Activated naive CD8-positive, alpha-beta T cell (primary cell): ENCODE results near the gene YY1.
A peak's percentile ranks its signal among the peaks of the same experiment; 100 is the strongest.
"Not testable (repeated sequence)": the region's sequence is repeated elsewhere in the genome, so short reads cannot be mapped to it uniquely, and the experiment has no call there.

Source experiments
- H3K27ac Mint-ChIP-seq: one replicate; pipeline ENCODE4 v1.8.0; 2021; ENCODE audit warnings: mixed read lengths
- H3K27me3 Mint-ChIP-seq: one replicate; pipeline ENCODE4 v1.8.0; 2021; ENCODE audit warnings: mixed read lengths
- H3K36me3 Mint-ChIP-seq: one replicate; pipeline ENCODE4 v1.8.0; 2021; ENCODE audit warnings: mixed read lengths
- H3K4me1 Mint-ChIP-seq: one replicate; pipeline ENCODE4 v1.8.0; 2021; ENCODE audit warnings: low read depth, mixed read lengths
- H3K4me3 Mint-ChIP-seq: one replicate; pipeline ENCODE4 v1.8.0; 2021; ENCODE audit warnings: mild to moderate bottlenecking, mixed read lengths
- H3K9me3 Mint-ChIP-seq: one replicate; pipeline ENCODE4 v1.8.0; 2021; ENCODE audit warnings: low read depth, mixed read lengths

YY1 gene

DNA sequence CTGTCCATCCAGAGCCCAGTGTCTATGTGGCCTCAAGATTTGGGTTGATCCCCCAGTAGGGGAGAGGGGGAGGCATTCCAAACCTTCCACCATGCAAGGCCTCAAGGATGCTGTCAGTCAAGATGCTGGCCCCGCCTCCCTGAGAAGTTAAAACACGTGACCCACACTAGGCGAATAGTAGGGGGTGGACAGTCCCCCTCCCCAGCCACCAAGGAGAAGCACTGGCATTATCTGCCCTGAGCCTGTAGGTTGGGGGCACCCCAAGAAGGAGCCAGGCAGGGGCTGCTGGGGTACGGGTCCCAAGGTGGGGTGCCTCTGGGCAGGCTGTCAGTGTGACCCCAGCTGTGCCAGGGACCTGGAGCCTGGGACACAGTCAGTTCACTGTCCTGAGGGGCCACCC lies 65.0 kb downstream of the YY1 start:
- no peaks in the 10 kb centered on the region for H3K9me3 Mint-ChIP-seq
- H3K27me3 Mint-ChIP-seq, result no peaks in the 10 kb centered on the region
- H3K36me3 Mint-ChIP-seq, result no peaks in the 10 kb centered on the region
- no peak overlapping the region for H3K27ac Mint-ChIP-seq
- H3K4me1 Mint-ChIP-seq, result peaks cover 10% of the 10 kb centered on the region
- no peak overlapping the region for H3K4me3 Mint-ChIP-seq

DNA sequence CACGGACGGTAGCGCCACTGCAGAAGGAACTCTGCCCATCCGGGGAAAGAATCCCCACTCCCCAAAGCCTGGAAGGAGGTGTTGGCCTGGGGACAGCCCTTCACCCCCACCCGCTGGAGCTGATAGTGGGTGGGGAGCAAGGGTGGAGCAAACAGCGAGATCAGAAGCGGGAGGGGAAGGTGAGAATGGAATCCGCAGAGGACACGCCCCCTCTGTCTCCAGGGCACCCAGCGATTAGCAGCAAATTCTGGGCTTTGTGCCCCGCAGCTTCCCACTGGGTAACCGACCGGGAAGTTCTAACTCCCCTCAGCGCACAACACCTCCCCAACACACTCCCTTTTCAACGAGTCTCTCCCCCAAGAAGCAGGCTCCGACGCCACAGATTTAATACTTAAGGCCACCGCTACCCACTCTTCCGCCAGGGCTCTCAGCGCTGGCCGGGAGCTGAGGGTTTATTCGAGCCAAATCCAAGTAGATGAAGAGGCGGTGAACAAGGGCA lies 65.9 kb downstream of the YY1 start:
- Mint-ChIP-seq H3K9me3 (no peaks in the 10 kb centered on the region), H3K36me3 (no peaks in the 10 kb centered on the region), H3K4me3 (peak overlapping the region; percentile 86), H3K27ac (peak overlapping the region; percentile 61), H3K4me1 (peaks cover 10% of the 10 kb centered on the region), H3K27me3 (no peaks in the 10 kb centered on the region)

DNA sequence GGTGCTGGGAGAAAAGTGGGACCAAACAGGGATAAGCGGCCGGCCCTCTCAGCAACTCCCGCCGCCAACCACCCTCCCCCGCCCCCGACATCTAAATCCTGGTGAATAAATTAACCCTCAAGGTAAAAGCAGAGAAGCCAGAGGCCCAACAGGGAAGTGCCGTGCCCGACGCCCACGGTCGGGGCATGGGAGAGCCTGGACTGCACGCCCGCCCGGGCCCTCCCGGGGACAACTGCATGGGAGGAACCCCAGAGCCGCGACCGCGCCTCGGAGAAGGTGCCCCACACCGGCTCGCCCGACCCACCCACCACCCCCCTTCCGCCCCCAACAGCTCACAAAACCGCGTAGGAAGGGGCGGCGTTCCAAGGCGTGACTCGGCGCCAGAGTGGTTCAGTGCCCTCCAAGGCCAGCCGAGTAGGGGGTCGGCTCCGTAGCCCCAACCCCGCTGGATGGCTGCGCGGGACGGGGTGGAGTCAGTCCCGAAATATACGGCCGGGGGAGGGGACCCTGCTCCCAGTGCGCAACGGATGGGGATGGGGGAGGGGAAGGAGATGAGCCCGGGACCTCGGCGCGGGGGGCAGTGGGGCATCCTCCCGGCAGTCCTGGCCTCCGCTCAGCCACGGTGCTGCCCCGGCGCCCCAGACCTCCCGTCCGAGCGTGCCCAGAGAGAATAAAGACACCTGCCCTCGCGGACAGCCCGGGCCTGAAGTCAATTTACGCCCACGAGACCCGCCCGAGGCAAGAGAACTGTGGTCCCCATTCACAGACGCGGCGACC lies 66.6 kb downstream of the YY1 start:
- Mint-ChIP-seq H3K4me3 (peak overlapping the region; percentile 86), H3K27me3 (no peaks in the 10 kb centered on the region)

DNA sequence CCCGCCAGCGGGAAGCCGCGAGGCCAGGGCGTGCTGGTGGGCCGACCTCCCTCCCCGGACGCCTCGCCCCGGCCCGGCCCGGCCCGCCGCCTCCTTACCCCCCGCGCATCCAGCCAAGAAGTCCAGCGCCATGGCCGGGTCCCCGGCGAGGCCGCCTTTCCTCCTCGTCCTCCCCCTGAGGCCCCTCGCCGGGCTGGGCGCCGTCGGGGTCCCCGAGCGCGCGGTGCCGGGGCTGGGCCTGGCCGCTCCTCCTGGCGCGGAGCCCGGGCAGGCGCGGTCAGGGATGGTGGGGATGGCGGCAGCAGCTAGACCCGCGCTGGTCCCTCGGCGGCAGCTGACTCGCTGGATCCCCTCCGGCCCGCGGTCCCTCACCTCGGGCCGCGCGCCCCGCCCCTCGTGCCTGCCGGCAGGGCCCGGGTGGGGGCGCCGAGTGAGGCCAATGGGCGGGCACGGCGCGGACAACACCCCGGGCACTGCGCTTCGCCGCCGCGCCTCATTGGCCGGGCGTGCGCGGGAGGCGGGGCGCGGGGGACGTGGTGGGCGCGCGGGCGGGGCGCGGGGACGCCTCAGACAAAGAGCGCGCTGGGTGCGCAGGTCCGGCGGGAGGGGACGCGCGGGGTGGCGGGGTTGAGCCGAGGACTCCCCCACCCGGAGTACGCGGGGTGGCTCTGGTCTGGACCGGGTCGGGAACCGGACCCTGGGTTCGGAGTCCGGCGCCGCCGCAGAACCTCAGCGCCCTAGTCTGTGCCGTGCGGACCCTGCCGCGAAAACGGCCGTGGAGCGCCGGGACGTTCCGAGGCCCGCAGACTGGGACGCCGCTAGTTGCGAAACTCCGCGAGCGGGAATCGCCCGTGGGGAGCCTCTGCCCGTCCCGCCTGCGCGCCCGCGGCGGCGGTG lies 67.4 kb downstream of the YY1 start, which contains the start of gene SLC25A29:
TSS of gene SLC25A29 (minus strand) at position 344 of the 897 bp plus-strand sequence. CDS start at position 132, 212 bp downstream.
- Mint-ChIP-seq H3K4me3 (peak within 1 kb of the TSS; percentile 86), H3K27ac (peak within 1 kb of the TSS; percentile 61), H3K9me3 (no peaks in the 10 kb centered on the region), H3K27me3 (no peaks in the 10 kb centered on the region), H3K36me3 (no peaks in the 10 kb centered on the region), H3K4me1 (peaks cover 10% of the 10 kb centered on the region)

More for the DNA sequence above, 66.6 kb downstream of the YY1 start:
- Mint-ChIP-seq H3K36me3 (no peaks in the 10 kb centered on the region), H3K9me3 (no peaks in the 10 kb centered on the region), H3K27ac (peak overlapping the region; percentile 61), H3K4me1 (peaks cover 10% of the 10 kb centered on the region)

DNA sequence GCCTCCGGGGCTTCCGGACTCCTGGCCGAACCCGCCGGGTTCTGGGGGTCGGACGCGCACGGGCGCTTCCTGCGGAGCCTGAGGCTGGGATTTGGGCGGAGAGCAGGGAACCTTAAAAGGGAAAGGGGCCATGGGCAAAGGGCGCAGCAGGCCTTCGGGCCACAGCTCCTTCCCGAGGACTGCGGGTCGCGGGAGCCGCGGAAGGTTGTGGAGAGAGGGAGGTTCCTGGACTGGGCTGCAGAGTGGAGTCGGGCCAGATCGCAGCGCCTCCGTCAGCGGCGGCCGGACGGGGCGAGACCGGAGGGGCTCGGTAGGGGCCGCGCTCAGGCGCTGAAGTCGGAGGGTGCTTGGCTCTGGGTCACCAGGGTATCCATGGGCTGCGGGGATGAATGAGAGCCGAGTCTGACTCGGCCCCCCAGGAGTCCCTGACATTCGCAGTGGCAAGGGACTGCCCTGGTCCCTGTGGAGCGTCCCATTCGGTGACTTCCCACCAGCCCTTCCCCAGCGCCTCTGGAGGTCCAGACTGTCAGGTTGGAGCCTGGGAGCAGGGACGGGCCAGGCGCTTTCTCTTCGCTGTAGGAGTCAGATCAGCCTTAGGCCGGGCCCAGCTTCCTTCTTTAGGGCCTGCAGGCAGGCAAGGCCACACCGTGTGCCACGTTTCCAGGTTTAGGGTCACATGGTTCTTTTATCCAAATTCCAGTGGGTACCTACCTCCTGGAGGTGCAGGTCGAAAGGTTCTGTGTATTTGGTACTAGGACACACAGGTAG lies 68.2 kb downstream of the YY1 start:
- Mint-ChIP-seq H3K27ac (no peak overlapping the region), H3K36me3 (no peaks in the 10 kb centered on the region), H3K4me3 (peak overlapping the region; percentile 70), H3K27me3 (no peaks in the 10 kb centered on the region), H3K4me1 (peaks cover 10% of the 10 kb centered on the region), H3K9me3 (no peaks in the 10 kb centered on the region)

DNA sequence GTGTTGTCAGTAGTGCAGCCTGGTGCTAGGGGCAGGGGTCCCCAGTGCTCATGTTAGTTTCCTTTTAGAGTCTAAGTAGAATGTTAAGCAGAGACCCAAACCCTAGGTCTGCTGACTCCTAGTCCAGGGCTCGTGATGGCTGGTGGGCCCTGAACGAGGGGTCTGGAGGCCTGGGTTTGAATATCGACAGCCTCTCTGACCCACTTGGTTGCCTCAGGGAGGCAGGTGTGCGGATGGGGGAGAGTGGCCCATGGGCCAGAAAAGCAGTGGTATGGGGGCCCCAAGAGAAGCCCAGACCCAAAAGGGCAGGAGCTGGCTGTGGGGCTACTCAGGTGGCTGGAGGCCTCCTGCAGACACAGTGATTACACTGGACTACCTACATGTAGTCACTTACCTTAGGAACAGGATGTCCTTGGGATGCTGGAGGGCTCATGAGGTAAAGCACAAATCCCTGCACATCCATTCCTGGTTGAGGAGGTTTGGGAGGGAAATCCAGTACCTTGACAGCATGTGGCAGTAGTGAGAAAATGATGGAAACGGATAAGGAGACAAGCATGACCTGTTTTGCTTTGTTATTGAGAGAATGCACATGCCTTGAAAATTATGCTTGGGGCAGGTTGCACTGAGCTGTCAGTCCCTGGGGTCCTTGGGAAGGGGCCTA lies 69.0 kb downstream of the YY1 start:
- Mint-ChIP-seq H3K36me3 (no peaks in the 10 kb centered on the region), H3K27me3 (no peaks in the 10 kb centered on the region), H3K27ac (no peak overlapping the region), H3K4me3 (peak overlapping the region; percentile 70), H3K9me3 (no peaks in the 10 kb centered on the region), H3K4me1 (peaks cover 10% of the 10 kb centered on the region)

DNA sequence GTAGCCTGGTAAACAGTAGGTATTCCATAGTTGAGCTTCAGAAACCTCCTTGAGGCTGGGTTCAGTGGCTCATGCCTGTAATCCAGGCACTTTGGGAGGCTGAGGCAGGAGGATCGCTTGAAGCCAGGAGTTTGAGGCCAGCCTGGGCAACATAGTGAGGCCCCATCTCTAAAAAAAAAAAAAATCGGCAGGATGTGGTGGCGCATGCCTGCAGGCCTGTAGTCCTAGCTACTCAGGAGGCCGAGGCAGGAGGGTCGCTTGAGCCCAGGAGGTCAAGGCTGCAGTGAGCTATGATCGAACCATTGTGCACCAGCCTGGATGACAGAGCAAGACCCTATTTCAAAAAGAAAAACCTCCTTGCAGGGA lies 69.5 kb downstream of the YY1 start:
- not testable (repeated sequence) for H3K27me3 Mint-ChIP-seq, H3K27ac Mint-ChIP-seq, H3K4me3 Mint-ChIP-seq, H3K36me3 Mint-ChIP-seq, H3K9me3 Mint-ChIP-seq
- peaks cover 10% of the 10 kb centered on the region for H3K4me1 Mint-ChIP-seq

DNA sequence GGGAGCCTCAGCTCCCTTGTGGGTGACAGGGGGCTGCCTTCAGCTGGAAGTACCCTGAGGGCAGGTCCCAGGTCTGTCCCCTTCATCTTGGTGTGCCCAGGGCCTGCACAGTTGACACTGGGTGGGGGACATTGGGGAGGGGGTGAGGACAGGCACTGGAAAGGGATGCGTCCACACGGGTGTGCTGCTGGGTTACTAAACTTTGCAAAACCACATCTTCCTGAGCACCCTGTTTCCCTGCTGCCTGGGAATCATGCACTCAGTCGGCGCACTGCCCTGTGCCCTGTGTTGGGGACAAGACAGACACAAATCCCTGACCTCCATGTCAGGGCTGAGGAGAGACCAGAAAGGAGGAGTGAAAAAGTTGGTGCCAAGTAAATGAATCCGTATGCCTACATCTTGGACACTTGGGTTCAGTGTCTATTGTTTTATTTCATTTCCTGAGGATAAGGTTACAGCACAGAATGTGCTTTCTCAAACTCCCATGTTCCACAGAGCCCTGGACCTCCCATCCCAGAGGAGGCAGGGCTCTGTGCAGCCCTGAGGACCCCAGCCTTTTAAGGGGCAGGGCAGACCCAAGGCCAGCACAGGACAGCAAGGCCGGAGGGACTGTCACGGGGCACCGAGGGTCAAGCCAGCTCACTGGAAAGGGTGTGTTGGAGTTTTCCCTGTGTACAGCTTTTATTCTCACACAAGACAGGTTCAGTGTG lies 70.2 kb downstream of the YY1 start:
- no peak overlapping the region for H3K27ac Mint-ChIP-seq
- no peak overlapping the region for H3K4me3 Mint-ChIP-seq
- H3K27me3 Mint-ChIP-seq, result no peaks in the 10 kb centered on the region
- H3K36me3 Mint-ChIP-seq, result no peaks in the 10 kb centered on the region
- peaks cover 8% of the 10 kb centered on the region for H3K4me1 Mint-ChIP-seq
- no peaks in the 10 kb centered on the region for H3K9me3 Mint-ChIP-seq

DNA sequence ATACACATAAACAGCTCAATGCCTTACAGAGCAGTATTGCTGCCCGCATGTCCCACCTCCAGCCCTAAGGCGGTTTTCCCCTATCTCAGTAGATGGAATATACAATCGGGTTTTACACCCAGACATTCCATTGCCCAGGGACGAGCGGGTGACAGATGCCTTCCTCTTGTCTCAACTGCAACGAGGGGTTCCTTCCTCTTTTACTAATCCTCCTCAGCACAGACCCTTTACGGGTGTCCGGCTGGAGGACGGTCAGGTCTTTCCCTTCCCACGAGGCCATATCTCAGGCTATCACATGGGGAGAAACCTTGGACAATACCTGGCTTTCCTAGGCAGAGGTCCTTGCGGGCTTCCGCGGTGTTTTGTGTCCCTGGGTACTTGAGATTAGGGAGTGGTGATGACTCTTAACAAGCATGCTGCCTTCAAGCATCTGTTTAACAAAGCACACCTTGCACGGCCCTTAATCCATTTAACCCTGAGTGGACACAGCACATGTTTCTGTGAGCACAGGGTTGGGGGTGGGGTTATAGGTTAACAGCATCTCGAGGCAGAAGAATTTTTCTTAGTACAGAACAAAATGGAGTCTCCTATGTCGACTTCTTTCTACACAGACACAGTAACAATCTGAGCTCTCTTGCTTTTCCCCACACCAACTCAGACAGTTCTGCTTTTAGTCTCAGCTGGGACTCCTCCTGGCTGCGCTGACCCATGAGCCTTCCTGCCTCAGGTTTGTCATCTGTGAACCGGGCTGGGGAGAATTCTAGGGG lies 73.3 kb downstream of the YY1 start:
- not testable (repeated sequence) for H3K36me3 Mint-ChIP-seq, H3K9me3 Mint-ChIP-seq, H3K27me3 Mint-ChIP-seq, H3K4me3 Mint-ChIP-seq, H3K4me1 Mint-ChIP-seq
- peak overlapping the region; percentile 34 for H3K27ac Mint-ChIP-seq

DNA sequence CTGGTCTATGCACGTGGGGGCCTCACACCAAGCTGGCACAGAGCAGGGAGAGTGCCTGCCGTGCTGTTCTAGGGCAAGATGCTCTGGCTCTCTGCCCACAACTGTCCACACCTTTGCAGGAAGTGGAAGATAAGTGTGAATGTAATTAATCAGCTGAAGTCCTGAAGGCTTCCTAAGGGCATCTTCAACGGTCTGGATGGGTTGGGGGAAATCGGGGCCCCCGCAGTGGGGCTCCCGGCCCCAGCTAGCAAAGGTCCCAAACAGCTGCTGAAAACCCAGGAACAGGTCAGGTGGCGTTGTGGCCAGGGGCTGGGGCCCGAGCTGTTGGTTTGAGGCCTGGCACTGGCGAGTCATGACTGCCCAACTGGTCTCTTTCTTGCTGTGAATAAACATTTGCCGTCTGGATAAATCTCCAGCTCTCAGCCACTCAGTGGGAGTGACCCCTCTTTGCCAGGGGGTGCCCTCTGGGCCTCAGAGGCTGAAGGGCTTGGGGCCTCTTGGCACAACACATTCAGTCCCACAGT lies 74.0 kb downstream of the YY1 start:
- Mint-ChIP-seq H3K4me3 (no peak overlapping the region), H3K27me3 (no peaks in the 10 kb centered on the region), H3K27ac (peak overlapping the region; percentile 34), H3K36me3 (no peaks in the 10 kb centered on the region), H3K9me3 (no peaks in the 10 kb centered on the region), H3K4me1 (peaks cover 3% of the 10 kb centered on the region)

DNA sequence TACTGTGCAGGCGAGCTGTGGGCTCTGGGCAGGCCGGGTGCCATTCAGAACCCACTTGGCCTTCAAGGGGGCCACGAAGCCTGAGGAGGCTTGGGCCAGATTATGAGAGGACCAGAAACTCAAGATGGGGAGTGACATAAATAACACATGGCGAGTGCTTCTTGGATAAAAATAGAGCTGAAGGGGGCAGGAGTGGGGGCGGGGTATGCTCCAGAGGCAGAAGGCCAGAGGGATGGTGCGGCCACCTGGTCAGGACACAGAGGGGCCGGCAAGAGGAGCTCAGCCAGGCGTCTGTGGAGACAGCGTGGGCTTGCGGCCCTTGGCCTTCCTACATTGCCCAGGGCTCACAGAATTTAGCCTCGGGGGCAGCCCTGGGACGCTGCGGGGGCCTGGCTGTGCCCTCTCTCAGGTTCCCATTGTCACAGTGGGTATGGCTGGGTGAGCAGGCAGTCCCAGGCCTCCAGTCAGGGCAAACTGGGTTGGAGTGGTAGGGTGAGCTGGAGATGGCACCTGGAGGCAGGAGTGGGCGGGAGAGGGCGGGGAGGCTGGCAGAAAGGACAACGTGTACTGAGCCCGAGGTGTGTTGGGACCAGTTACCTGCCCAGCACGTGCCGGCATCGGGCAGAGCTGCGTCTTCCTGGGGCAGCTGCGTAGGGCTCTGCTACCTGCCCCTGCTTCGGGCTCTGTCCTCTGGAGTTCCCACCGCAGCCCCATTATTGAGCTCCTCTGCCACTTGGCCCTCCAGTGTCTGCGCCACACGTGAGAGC lies 74.7 kb downstream of the YY1 start:
- Mint-ChIP-seq H3K4me3 (no peak overlapping the region), H3K27me3 (no peaks in the 10 kb centered on the region), H3K27ac (no peak overlapping the region), H3K36me3 (no peaks in the 10 kb centered on the region), H3K4me1 (peaks cover 3% of the 10 kb centered on the region), H3K9me3 (no peaks in the 10 kb centered on the region)

DNA sequence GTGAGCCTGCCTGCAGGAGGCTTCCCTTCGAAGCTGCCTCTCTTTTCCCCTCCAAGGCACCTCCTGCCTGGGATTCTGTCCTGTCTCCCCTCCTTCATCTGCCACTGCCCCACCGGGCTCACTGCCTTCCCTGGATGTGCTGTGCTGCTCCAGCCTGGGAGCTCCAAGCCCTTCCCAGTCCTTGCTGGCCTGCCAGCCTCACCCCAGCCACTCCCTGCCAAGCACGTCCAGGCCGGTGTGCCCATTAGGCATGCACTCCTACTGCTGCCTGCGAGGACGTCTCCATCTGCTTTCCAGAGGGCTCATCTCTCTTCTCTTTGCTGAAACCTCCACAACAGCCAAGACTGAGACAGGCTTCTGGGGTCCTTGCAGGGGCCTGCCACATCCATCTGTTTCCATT lies 75.8 kb downstream of the YY1 start:
- peaks cover 3% of the 10 kb centered on the region for H3K4me1 Mint-ChIP-seq
- H3K9me3 Mint-ChIP-seq, result no peaks in the 10 kb centered on the region
- H3K36me3 Mint-ChIP-seq, result no peaks in the 10 kb centered on the region
- H3K27ac Mint-ChIP-seq, result no peak overlapping the region
- no peaks in the 10 kb centered on the region for H3K27me3 Mint-ChIP-seq
- no peak overlapping the region for H3K4me3 Mint-ChIP-seq
